HepG2 (cell line): ENCODE data around the gene RTEL1. TPM values are rescaled to one million over a fixed set of nuclear protein-coding genes. Genes with fewer than 3 reads are reported as not detected.
A peak's percentile ranks its signal among the peaks of the same experiment; 100 is the strongest.

Experiments used
- ARNT2 ChIP-seq: sonication (generic); formaldehyde crosslinking; IDR thresholded peaks from 2 replicates; pipeline ENCODE4 v1.8.0; 2022; ENCODE audit warnings: mild to moderate bottlenecking, low read depth, missing genetic modification reagents, moderate library complexity
- NBN ChIP-seq: fragments of 450-650 bp; conservative IDR thresholded peaks from 2 replicates; pipeline ENCODE4 v1.6.1; 2017
- REXO4 ChIP-seq: sonication (generic); formaldehyde crosslinking; IDR thresholded peaks from 2 replicates; pipeline ENCODE4 v1.8.0; 2022; ENCODE audit warnings: missing genetic modification reagents, mild to moderate bottlenecking, borderline replicate concordance
- SRSF9 ChIP-seq: fragments of 200-400 bp; formaldehyde crosslinking; IDR thresholded peaks from 2 replicates; pipeline ENCODE4 v1.6.1; 2018; ENCODE audit warnings: borderline replicate concordance, mild to moderate bottlenecking, low read depth, low read length; ENCODE audit not compliant: insufficient read depth, poor library complexity, severe bottlenecking
- THAP11 ChIP-seq: IDR thresholded peaks from 2 replicates; pipeline ENCODE4 v1.6.1; 2016; ENCODE audit warnings: missing biosample characterization, missing genetic modification reagents
- THAP9 ChIP-seq: sonication (generic); formaldehyde crosslinking; IDR thresholded peaks from 2 replicates; pipeline ENCODE4; 2020; ENCODE audit warnings: missing genetic modification reagents, mild to moderate bottlenecking, borderline replicate concordance
- TOE1 ChIP-seq: sonication (generic); formaldehyde crosslinking; IDR thresholded peaks from 2 replicates; pipeline ENCODE4 v1.4.0; 2020; ENCODE audit warnings: mild to moderate bottlenecking, missing genetic modification reagents
- WIZ ChIP-seq: sonication (generic); formaldehyde crosslinking; IDR thresholded peaks from 2 replicates; pipeline ENCODE4 v1.5.1; 2020; ENCODE audit warnings: mild to moderate bottlenecking, missing genetic modification reagents
- ZKSCAN8 ChIP-seq: IDR thresholded peaks from 2 replicates; pipeline ENCODE4 v1.6.1; 2016; ENCODE audit warnings: borderline replicate concordance, missing genetic modification reagents, missing compliant biosample characterization
- ZNF629 ChIP-seq: sonication (generic); formaldehyde crosslinking; conservative IDR thresholded peaks from 2 replicates; pipeline ENCODE4 v1.5.0; 2020; ENCODE audit warnings: missing genetic modification reagents
- ZNF639 ChIP-seq: conservative IDR thresholded peaks from 2 replicates; pipeline ENCODE4 v1.6.1; 2018; ENCODE audit warnings: missing genetic modification reagents
- polyA plus RNA-seq, 8 experiments: library from polyadenylated mRNA; depleted of rRNA in 3 of 8; stranded (reverse) in 7 of 8; unstranded in 1 of 8; fragments of >200 nt; fragmentation: Illumina TruSeq in 4 of 8; extraction: Trizol in 4 of 8; gene quantifications; 2 replicates each; pipeline versions ENCODE4 v1.2.1 to v1.2.3, GENCODE V29; 2011 to 2016; ENCODE audit warnings: low read depth in 4 of 8, missing spikeins in 1 of 8, mixed read lengths in 1 of 8; ENCODE audit not compliant: insufficient read depth in 1 of 8
- total RNA-seq, 5 experiments: library from RNA; depleted of rRNA; stranded (reverse); fragments of >200 nt; fragmentation: Illumina TruSeq; extraction: Trizol; gene quantifications; 2 replicates each; pipeline ENCODE4 v1.2.3, GENCODE V29; 2016; ENCODE audit warnings: low read depth in 1 of 5
- TF ChIP-seq, protein P1 (sequence below): IDR thresholded peaks from 2 replicates; pipeline ENCODE4 v1.6.1; 2016
- TF ChIP-seq, protein P2 (sequence below): sonication (generic); formaldehyde crosslinking; IDR thresholded peaks from 2 replicates; pipeline ENCODE4 v1.8.0; 2022; ENCODE audit warnings: missing genetic modification reagents, mild to moderate bottlenecking, inconsistent platforms, borderline replicate concordance
- TF ChIP-seq, protein P3 (sequence below): sonication (generic); formaldehyde crosslinking; conservative IDR thresholded peaks from 2 replicates; pipeline ENCODE4 v1.4.0; 2020; ENCODE audit warnings: missing genetic modification reagents
- TF ChIP-seq, protein P4 (sequence below): sonication (generic); formaldehyde crosslinking; IDR thresholded peaks from 2 replicates; pipeline ENCODE4 v1.5.0; 2020; ENCODE audit warnings: mild to moderate bottlenecking, missing genetic modification reagents

Gene RTEL1
- total and polyA plus RNA-seq, 2 of the 13 experiments (the other 11 are each of a cell fraction or from before 2014, with no cell fraction given) = 21.8 to 36.4 TPM

DNA sequence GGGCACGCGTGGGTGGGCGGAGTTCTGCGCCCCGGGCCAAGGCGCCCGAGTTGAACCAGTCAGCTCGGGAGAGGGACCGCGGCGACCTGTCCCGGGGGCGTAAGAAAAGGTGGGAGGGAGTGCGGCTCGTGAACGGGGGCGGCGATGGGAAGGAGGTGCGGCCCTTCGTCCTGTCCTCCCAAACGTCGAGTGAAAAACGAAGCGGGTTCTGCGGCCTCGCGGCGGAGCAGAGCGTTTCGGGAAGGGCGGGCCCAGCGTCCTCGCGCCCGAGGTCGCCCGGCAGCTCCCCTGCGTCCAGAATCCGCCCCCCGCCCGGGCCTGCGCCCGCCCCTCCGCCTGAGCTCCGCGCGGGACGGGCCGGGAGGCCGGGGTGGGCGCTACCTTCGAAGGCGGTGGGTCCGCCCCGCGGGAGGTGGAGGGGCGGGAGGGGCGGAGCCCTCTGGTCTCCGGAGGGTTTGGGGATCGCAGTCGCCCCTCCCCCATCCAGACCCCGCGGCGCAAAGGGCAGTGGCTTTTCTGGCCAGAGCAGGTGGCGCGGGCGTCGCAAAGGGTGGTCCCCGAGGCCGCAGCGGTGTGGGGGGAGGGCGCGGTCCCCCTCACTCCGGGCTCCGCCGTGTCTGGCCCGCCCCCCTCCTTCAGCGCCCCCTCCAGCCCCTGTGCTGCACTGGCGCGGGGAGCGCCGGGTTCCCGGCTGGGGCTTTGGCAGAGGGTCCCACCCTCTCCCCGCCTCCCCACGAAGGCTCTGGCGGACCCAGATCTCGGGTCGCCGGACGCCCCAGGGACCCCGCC is 5.7 kb upstream of the RTEL1 start (continued):
- TF ChIP-seq, protein P1, sequence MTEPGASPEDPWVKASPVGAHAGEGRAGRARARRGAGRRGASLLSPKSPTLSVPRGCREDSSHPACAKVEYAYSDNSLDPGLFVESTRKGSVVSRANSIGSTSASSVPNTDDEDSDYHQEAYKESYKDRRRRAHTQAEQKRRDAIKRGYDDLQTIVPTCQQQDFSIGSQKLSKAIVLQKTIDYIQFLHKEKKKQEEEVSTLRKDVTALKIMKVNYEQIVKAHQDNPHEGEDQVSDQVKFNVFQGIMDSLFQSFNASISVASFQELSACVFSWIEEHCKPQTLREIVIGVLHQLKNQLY = no peak
- TF ChIP-seq TOE1 = no peak
- TF ChIP-seq, protein P2, sequence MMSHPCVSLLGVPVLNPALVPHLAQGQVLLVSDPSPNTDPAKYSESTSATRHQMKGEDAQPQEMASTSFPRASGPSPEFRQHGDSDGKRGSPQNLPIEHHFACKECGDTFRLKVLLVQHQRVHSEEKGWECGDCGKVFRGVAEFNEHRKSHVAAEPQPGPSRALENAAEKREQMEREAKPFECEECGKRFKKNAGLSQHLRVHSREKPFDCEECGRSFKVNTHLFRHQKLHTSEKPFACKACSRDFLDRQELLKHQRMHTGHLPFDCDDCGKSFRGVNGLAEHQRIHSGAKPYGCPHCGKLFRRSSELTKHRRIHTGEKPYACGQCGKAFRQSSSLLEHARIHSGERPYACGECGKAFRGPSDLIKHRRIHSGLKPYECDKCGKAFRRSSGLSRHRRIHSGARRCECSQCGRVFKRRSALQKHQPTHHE (CRISPR knock-in tag) = no peak; the same call in 1 of the 2 replicates
- TF ChIP-seq ZNF629 (CRISPR knock-in tag) = 0 out of 2 replicates have a peak, but pooled peaks have one; percentile 6
- peak; percentile 30; the same call in 1 of the 2 replicates for TF ChIP-seq THAP11
- no peak for TF ChIP-seq NBN
- no peak for TF ChIP-seq SRSF9
- no peak for TF ChIP-seq REXO4 (CRISPR knock-in tag)
- TF ChIP-seq, protein P3, sequence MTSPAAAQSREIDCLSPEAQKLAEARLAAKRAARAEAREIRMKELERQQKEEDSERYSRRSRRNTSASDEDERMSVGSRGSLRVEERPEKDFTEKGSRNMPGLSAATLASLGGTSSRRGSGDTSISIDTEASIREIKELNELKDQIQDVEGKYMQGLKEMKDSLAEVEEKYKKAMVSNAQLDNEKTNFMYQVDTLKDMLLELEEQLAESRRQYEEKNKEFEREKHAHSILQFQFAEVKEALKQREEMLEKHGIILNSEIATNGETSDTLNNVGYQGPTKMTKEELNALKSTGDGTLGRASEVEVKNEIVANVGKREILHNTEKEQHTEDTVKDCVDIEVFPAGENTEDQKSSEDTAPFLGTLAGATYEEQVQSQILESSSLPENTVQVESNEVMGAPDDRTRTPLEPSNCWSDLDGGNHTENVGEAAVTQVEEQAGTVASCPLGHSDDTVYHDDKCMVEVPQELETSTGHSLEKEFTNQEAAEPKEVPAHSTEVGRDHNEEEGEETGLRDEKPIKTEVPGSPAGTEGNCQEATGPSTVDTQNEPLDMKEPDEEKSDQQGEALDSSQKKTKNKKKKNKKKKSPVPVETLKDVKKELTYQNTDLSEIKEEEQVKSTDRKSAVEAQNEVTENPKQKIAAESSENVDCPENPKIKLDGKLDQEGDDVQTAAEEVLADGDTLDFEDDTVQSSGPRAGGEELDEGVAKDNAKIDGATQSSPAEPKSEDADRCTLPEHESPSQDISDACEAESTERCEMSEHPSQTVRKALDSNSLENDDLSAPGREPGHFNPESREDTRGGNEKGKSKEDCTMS = no peak
- no peak; the same call in 1 of the 2 replicates for TF ChIP-seq WIZ (CRISPR knock-in tag)
- no peak for TF ChIP-seq ZKSCAN8 (CRISPR knock-in tag)
- TF ChIP-seq, protein P4, sequence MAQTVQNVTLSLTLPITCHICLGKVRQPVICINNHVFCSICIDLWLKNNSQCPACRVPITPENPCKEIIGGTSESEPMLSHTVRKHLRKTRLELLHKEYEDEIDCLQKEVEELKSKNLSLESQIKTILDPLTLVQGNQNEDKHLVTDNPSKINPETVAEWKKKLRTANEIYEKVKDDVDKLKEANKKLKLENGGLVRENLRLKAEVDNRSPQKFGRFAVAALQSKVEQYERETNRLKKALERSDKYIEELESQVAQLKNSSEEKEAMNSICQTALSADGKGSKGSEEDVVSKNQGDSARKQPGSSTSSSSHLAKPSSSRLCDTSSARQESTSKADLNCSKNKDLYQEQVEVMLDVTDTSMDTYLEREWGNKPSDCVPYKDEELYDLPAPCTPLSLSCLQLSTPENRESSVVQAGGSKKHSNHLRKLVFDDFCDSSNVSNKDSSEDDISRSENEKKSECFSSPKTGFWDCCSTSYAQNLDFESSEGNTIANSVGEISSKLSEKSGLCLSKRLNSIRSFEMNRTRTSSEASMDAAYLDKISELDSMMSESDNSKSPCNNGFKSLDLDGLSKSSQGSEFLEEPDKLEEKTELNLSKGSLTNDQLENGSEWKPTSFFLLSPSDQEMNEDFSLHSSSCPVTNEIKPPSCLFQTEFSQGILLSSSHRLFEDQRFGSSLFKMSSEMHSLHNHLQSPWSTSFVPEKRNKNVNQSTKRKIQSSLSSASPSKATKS (CRISPR knock-in tag) = no peak
- no peak; the same call in 1 of the 2 replicates for TF ChIP-seq THAP9
- peak; percentile 81 for TF ChIP-seq ARNT2 (CRISPR knock-in tag)
- TF ChIP-seq ZNF639 (CRISPR knock-in tag) = peak; percentile 33; the same call in 1 of the 2 replicates
